Measurements from ENCODE around the gene DLGAP1. TPM values are rescaled to one million over a fixed set of nuclear protein-coding genes. Genes with fewer than 3 reads are reported as not detected.

DLGAP1 gene
- total and polyA plus RNA-seq, 2 of the 8 experiments (the other 6 are each of a cell fraction or from before 2014, with no cell fraction given) = 11.8 to 16.9 TPM

- POLR2A ChIA-PET (ENCODE audit: partially characterized antibody) = no interaction called here
Observed at GRCh38 chr18:3757361-3757760, 697.7 kb downstream of the DLGAP1 start.

More at GRCh38 chr18:3757361-3757760, 697.7 kb downstream of the DLGAP1 start:
- no peak overlapping the region for H4K8ac ChIP-seq (ENCODE audit: extremely low read depth, insufficient read depth, low read length)
- no peaks in the 10 kb centered on the region for H3K79me1 ChIP-seq (ENCODE audit: low read depth, low read length)
- H3K23ac ChIP-seq (ENCODE audit: insufficient read length) = no peak overlapping the region
- no peak overlapping the region for H3K4ac ChIP-seq (replicated peaks; ENCODE audit: insufficient read length, low read depth, low read length)
- no peak overlapping the region for H3K56ac ChIP-seq (replicated peaks; ENCODE audit: insufficient read length, low read depth, low read length)
- no peak overlapping the region for H3K4me2 ChIP-seq (ENCODE audit: insufficient read depth in 1 of 2, low read depth in 2 of 2, low read length in 2 of 2)
- CTCF ChIA-PET (ENCODE audit: partially characterized antibody) = interaction anchor here (5.8 kb wide), 1 partner anchor 15 kb away, joined by 36 read pairs; no protein-coding TSS in a partner anchor
- H2BK120ac ChIP-seq (replicated peaks; ENCODE audit: low read depth, low read length) = no peak overlapping the region
- no peak overlapping the region for H2AFZ ChIP-seq (ENCODE audit: low read length)
- no peak overlapping the region for H2BK12ac ChIP-seq (ENCODE audit: low read depth, low read length)
- TF ChIP-seq RXRA (IDR thresholded peaks at IDR 0.05; ENCODE audit: insufficient read depth, low read depth, low read length) (no peak), BRCA1 (IDR thresholded peaks at IDR 0.05; ENCODE audit: low read depth, low read length) (no peak), MAFK (IDR thresholded peaks at IDR 0.05; ENCODE audit: low read depth, low read length) (no peak), HDAC6 (IDR thresholded peaks at IDR 0.05; ENCODE audit: low read depth, low read length) (no peak), JUN (IDR thresholded peaks at IDR 0.05; ENCODE audit: low read depth, low read length) (no peak), TEAD4 (IDR thresholded peaks at IDR 0.05; ENCODE audit: low read depth, low read length) (no peak), ASH2L (IDR thresholded peaks at IDR 0.05; ENCODE audit: low read length) (no peak)
- no peak overlapping the region for H2BK5ac ChIP-seq (ENCODE audit: low read depth, low read length)
- no peak overlapping the region for H3K18ac ChIP-seq (ENCODE audit: extremely low read depth, low read length)
- H3K79me2 ChIP-seq (ENCODE audit: control insufficient read depth in 1 of 2, insufficient read depth in 2 of 2, low read length in 2 of 2) = no peaks in the 10 kb centered on the region
- H3K9me3 ChIP-seq (ENCODE audit: insufficient read depth in 2 of 2, low read depth in 1 of 2, low read length in 1 of 2) = no peaks in the 10 kb centered on the region
- WGBS, 2 experiments (ENCODE audit: extremely low coverage in 1 of 2, insufficient coverage in 1 of 2, insufficient read length in 1 of 2, insufficient replicate concordance in 2 of 2, low coverage in 1 of 2, low lambda C conversion rate in 2 of 2, missing lambda C conversion rate in 1 of 2) = 94% methylated on average over 3 of the region's 3 CpGs; no CpG with 5 or more reads in 1 of the 2 experiments
- no peak overlapping the region for H3K4me3 ChIP-seq (ENCODE audit: extremely low read depth in 1 of 4, insufficient read depth in 2 of 4, low read depth in 3 of 4, low read length in 4 of 4)
- no peak overlapping the region for H2BK20ac ChIP-seq (ENCODE audit: low read length)
- no peaks in the 10 kb centered on the region for H4K20me1 ChIP-seq (replicated peaks in 1 of 2; ENCODE audit: control insufficient read depth in 1 of 2, insufficient read depth in 2 of 2, low read length in 2 of 2)
- no peaks in the 10 kb centered on the region; a peak in 1 of 7 replicates for H3K4me1 ChIP-seq (replicated peaks in 1 of 4; ENCODE audit: control insufficient read depth in 3 of 4, insufficient read depth in 4 of 4, low read length in 3 of 4)
- FAIRE-seq = no peak
- H3K14ac ChIP-seq (ENCODE audit: insufficient read length) = no peak overlapping the region
- no peak overlapping the region for H2BK15ac ChIP-seq (ENCODE audit: low read length)
- no peak for DNase-seq (ENCODE audit: low read depth in 1 of 2, low spot score in 2 of 2)
- no peak overlapping the region for H4K91ac ChIP-seq (replicated peaks; ENCODE audit: insufficient read length, low read length)
- H2AK5ac ChIP-seq (ENCODE audit: low read depth, low read length) = no peak overlapping the region
- H3K36me3 ChIP-seq (ENCODE audit: control insufficient read depth in 2 of 4, insufficient read depth in 4 of 4, low read length in 3 of 4) = no peaks in the 10 kb centered on the region
- H3K27ac ChIP-seq (ENCODE audit: low read depth, low read length) = no peak overlapping the region
- no peak overlapping the region for H3K9ac ChIP-seq (replicated peaks in 1 of 4; ENCODE audit: extremely low read depth in 1 of 4, low read depth in 3 of 4, low read length in 3 of 4)
- no peaks in the 10 kb centered on the region for H3K23me2 ChIP-seq (ENCODE audit: low read depth, low read length)
- H3K27me3 ChIP-seq (replicated peaks in 1 of 4; ENCODE audit: control insufficient read depth in 3 of 4, extremely low read depth in 1 of 4, insufficient read depth in 3 of 4, low read length in 3 of 4) = no peaks in the 10 kb centered on the region
- H4K5ac ChIP-seq (ENCODE audit: insufficient read length, low read depth, low read length) = no peak overlapping the region
